HG03159 (cell line): ENCODE measurements around the gene COL5A1.
"Not testable (repeated sequence)": the region's sequence is repeated elsewhere in the genome, so short reads cannot be mapped to it uniquely, and the experiment has no call there.

Experiments
- ATAC-seq: cut with Tn5 transposase; IDR thresholded peaks from one replicate; pipeline ENCODE4 v1.9.1; 2021; ENCODE audit warnings: mild to moderate bottlenecking, moderate library complexity; ENCODE audit not compliant: unreplicated experiment

The COL5A1 gene

GRCh38 chr9:134847752-134848432 is 206.3 kb downstream of the COL5A1 start:
- ATAC-seq, result no peak

DNA sequence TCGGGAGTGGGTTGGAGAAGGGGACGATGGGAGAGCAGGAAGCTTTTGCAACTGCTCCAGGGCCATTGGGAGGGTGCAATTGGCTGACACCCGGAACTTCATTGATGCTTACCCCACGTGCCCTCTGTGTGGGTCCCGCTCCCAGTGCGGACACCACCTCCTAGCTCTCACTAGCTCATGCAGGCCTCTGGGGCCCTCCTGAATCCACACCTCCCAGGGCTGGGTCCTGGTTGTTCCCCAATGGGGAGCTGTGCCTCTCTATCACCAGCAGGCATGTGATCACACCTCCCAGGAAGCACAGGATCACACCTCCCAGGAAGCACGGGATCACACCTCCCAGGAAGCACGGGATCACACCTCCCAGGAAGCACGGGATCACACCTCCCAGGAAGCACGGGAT is 206.9 kb downstream of the COL5A1 start:
- no peak for ATAC-seq

GRCh38 chr9:134850611-134851010 is 209.0 kb downstream of the COL5A1 start:
- ATAC-seq, result no peak

DNA sequence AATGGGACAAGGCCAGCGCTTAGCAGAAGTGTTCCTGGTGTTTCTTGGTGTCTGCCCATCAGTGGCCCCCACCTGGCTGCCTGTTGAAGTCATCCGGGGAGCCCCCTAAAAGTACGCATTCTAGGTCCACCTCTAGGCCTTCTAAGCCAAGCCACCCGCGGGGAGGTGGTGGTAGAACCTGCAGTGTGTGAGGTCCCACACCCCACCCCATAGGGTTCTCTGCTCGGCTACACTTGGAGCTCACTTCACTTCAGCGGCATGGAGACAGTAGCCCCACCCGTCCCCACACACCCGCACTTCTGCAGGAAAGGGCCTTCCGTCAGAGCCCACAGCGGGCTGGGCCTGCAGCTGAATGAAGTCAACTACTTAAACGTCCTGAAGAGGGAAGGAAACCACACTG is 209.4 kb downstream of the COL5A1 start:
- no peak for ATAC-seq

- no peak for ATAC-seq
Observed at GRCh38 chr9:134852906-134853654, 211.5 kb downstream of the COL5A1 start.

- no peak for ATAC-seq
Observed at GRCh38 chr9:134853893-134854292, 212.3 kb downstream of the COL5A1 start.

- no peak for ATAC-seq
Observed at GRCh38 chr9:134854541-134854981, 213.0 kb downstream of the COL5A1 start.

DNA sequence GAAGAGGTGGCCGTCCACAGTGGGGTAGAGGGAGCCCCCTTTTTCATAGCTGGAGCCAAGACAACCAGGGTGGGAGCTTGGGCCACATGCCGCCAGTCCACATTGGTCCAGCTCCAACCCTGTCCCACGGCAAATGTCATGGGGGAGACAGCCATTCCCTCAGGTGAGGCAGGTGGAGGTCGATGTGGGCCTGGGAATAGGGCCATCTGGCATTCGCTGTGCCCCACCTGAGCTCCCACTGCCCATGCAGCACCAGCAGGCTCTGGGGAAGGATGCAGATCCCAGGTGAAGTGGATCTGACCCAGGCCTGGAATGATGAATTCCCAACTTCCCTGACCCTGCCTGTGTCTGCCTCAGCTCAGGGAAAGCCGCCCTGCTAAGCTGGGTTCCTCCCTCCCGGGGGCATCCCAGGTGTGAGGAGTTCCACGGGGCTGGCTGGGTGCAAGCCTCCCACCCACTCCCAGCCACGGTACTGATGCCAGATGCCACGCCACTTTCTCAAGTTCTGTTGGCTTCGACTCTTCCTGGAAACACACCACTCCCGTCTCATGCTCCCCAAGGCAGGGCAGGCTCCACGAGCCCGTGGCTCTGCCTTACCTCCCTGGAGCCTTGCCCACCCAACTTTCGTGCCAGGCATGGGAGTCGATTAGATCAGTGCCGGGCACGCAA is 213.8 kb downstream of the COL5A1 start:
- ATAC-seq, result no peak

DNA sequence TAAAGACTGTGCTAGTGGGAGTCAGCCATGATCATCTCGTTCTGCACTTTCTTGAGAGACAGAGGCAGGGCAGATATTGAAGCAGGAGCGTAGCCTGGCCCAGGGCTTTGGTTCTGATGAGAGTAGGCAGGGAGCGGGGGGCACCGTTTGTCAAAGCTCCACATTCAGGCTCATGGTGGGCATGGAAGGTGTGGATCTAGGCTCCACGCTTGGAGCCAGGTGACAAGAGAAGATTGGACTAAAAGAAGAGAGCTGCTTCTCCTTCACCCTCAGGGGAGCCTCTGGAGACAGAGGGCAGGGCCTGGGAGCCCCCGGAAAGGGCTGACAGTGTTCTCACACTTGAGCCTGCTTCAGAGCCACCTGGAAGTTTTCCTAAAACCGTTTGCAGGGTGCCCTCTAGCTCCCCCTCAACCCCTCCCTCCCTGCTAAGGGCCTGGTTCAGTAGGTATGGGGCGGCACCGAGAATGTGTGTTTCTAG is 214.3 kb downstream of the COL5A1 start:
- no peak for ATAC-seq

DNA sequence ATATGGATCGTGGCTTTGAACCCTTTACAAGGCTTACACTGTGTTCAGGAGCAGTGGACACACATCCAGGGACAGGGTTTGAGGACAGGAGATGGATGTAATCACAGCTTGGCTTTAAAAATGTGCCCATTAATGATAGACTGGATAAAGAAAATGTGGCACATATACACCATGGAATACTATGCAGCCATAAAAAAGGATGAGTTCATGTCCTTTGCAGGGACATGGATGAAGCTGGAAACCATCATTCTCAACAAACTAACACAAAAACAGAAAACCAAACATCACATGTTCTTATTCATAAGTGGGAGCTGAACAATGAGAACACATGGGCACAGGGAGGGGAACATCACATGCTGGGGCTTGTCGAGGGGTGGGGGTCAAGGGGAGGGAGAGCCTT is 215.8 kb downstream of the COL5A1 start:
- not testable (repeated sequence) for ATAC-seq

- ATAC-seq, result peak; percentile 59
Observed at GRCh38 chr9:134858051-134858841, 216.6 kb downstream of the COL5A1 start.

- ATAC-seq, result no peak
Observed at GRCh38 chr9:134860510-134860909, 218.9 kb downstream of the COL5A1 start.

DNA sequence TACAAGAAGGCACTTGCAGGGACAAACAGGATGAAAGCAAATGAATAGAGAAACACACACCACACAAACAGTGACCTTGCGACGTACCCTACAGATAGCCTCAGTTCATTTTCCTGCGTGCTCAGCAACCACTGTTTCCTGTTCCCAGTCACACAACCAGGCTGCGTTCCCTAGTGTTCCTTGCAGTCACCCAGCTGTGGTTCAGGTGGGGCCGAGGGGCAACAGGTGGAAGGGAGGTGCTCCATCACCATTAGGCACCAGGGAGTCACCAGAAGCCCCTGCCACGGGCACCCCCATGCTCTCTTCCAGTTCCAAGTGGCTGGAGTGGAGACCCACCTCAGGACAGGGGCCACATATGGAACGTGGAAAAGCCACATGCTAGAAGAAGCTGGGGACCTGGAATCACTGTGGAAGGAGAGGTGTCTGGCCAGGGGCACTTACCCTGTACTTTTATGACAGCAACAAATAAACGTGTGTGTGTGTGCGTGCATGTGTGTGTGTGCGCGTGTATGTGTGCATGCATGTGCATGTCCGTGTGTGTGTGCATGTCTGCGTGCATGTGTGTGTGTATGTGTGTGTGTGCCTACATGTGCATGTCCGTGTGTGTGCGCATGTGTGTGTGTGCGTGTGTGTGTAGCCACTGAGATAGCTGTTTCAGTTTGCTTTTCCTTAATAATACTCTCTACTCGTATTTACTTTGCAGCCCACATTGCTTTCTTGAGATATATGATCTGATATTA is 220.2 kb downstream of the COL5A1 start:
- ATAC-seq, result no peak

- no peak for ATAC-seq
Observed at GRCh38 chr9:134863306-134863902, 221.8 kb downstream of the COL5A1 start.

DNA sequence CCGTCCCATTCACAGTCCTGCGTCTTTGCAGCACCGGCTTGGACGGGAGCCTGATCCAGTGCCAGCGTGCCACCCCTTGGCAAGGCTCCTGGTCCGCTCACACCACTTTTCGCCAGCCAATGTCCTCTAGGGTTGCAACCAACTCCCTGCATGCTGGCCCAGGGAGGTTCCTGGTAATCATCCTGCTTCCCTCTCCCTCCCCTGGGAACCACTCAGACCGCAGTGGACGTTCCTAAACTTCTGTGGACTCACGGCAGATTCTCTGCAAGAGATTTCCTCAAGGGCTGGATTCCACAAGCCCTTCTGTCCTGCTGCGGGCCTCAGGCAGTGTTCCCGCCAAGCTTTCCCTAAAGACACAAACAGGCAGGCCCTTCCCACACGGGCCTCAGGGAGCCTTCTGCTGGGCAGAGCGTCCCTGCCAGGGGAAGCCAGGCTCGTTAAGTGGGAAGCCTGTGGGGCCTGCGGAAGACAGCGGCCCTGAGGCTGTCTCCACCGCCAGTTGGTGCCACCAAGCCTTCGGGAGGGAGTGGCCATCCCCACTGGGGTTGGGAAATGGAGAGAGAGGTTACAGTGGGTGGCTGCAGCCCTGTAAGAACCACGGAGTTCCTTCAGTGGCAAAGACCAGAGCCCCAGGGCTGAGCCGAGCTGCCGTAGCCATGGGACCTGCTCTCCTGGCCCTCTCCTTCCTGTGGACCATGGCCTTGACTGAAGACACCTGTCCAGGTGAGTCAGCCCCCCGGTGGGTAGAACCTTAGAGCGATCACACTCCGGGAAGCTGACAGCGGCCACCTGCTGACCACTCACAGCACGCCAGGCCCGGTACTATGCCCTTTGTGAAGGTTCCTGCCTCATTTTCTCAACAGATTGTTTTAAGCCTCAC is 222.6 kb downstream of the COL5A1 start:
- no peak for ATAC-seq

DNA sequence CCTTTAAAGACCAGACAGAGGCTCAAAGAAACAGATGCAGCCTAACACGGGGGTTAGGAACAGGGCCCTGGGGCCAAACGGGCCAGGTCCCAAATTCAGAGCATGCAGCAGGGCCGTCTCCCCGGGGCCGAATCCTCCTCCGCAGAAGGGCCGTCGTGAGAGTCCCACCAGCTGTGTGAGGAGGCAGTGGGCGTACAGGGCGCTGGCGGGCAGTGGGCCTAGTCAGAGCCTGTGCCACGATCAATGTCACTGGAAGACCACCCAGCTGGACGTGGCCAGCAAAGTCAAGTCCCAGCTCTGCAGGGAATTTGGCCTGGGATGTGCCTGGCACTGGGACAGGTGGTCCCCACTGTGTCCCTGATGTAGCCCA is 223.2 kb downstream of the COL5A1 start:
- no peak for ATAC-seq

DNA sequence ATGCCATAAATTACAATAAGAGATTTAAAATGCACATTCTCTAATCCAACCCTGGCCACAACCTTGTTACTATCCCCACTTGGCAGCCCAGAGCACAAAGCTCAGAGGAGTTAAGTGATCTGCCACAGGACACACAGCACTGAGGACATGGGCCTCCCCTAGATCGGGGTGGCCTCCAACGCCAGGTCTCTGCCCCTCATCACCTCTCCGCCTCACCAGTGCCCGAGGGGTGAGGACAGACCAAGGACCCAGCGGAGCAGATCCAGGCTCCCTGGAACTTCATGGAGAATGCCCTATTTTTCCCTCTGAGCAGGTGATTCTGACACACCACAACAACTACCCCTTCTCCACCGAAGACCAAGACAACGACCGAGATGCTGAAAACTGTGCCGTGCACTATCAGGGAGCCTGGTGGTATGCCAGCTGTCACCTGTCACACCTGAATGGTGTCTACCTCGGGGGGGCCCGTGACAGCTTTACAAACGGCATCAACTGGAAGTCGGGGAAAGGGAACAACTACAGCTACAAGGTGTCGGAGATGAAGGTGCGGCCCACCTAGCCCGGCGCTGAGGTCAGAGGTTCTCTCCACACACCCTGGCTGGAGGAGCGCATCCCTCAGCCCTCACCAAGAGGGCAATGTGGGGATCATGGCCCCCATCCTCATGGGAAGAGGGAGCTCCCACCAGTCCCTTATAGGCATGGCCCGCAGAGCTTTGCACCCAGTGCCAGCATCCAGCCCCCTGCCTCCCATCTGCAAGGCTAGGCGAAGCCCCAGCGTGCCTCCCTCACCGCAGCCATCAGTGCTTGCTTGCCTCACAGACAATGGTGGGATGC is 226.5 kb downstream of the COL5A1 start:
- no peak for ATAC-seq
